NCI-H345 treated with DMSO at 0.1 percent for 48 hours (cell line): ENCODE measurements around the gene TWIST2.

ENCODE experiments used
- DNase-seq: peaks from one replicate; lab custom pipeline; 2025; ENCODE audit not compliant: unreplicated experiment; lab: John Stamatoyannopoulos, UW

Gene TWIST2

DNA sequence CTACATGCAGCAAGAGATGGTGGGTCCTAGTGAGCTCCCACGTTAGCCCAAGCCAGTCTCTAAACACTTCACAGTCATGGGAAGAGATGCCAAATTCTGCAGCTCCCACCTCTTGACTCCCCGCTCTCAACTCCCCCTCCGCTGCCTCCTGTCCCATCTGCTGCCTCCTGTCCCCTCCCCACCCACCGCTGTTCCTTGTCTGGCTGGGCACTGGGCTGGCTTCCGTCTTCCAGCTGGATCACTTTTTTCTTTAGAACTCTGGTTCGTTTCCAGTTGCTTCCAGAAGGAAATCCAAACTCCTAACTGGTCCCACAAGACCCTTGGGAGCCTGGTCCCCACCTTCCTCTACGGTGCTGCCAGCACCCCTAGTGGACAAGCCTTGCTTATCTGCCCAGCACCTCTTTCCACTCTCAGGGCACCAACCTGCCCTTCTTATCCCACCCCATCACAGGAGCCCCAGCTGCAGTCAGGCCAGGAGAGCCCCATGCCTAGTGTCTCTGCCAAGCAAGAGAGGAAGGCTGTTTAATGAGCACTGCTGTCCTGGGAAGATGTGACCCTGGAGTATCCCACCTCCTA lies 12.1 kb upstream of the TWIST2 start:
- DNase-seq = no peak

DNA sequence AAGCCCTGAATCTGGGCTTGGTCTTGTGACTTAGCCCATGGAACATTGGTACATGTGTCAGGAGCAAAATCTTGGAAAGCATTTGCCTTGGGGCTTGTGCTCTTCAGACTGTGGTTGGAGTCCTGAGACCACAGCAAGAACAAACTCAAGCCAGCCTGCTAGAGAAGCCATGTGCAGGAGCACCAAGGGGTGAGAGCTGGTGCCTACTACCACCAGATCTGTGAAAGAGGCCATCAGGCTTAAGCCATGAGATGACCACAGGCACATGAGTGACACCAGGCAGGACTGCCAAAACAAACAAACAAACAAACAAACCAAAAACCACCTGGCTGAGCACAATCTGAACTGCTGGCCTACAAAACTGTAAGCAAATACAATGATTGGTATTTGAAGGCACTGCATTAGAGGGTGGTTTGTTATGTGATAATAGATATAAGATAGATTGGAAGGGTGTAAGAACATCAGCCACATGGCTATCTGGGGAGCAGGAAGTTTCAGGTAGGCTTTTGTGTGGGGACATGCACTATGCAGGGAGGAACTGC lies 9.0 kb upstream of the TWIST2 start:
- DNase-seq = no peak

DNA sequence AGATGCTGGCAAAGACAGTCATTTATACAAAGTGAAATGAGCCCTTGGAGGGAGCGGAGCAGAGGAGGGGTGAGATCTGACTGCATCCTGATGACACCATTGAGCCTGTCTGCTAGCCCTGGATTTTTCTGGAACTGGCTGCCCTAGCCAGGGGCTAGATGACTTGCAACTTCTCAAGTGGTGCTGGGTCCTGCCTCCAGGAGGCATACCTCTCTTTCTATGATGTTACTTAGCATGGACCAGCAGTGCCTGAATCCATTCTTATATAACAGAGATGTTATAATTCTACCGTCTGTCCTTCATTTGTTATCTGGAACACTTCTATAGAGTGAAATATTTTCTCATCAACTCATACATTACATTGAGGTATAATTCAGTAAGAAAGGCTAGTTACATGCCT lies 8.5 kb upstream of the TWIST2 start:
- no peak for DNase-seq

DNA sequence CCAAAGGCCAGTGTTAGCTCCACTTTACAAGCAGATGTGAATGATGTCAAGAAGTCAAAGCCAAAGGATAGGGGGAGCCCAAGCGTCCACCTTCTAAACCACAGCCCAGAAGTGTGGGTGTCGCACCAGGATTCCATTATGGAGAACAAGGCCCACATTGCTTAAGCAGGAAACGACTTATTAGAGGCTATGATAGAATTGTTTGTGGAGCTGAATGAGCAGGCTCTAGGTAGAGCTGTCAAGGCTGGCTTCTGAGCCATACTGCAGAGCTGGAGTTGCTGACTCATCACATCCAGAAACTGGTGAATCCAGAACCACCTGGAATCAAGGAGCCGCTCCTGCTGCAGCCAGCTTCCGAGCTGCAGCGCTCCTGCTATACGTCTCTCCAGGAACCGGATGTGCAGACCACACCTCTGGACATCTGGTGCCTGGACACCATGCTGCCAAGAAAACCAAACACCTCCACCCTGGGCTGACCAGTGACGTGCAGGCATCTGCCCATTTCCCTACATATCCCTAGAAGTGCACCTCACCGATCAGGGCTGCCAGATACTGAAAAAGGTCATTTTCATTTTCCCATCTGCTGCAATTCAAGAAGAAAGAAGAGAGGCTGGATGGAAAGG lies 6.2 kb upstream of the TWIST2 start:
- DNase-seq = no peak

DNA sequence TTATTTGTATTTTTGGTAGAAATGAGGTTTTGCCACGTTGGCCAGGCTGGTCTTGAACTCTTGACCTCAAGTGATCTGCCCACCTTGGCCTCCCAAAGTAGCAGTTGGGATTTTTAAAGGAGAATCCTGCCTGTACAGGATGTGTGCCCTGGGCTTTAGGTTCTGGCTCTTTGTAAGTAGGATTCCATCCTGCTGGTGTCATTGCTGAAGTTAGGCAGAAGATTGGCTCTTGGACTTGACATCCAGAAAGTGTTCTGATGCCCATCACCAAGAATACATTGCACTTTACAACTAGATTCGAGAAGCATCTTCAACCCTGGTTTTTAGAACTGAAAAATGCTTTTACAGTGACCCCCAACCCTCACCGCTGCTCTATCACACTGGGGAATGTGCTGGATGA lies 4.4 kb upstream of the TWIST2 start:
- DNase-seq = no peak

DNA sequence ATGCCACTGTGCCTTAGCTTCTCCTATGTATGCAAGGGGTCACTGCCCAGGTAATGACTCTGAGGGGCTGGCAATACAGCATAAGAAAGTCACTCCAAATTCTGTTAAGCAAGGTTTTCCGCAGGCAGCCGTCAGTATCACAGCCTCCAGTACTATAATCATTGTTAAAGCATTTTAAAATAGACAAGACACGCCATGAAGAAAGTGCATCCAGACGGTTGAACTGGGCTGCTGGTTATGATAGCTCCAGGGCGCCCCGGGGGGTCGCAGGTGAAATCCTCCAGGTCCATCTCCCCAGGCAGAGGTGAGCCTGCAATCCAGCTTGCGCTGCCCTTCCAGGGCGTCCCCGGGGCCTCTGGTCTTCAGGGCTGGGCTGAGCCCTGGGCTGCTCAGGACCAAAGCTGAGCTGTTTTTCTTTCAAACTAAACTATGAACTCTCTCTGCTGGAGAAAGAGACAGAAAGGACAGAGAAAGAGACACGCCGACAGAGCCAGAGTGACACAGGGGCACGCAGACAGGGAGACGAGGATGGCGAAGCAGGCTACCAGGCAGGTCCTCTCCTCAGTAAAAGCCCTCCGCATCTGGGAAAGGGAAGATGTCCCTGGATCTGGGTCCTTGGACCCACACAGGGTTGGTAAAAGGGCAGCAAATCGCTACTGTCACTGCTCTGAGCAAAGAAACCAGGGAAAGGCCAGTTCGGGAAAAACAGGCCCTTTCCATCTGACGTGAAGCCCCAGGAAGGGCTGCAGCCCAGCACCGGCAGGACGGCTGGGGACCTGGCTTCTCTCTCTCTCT lies 2.1 kb upstream of the TWIST2 start:
- no peak for DNase-seq

DNA sequence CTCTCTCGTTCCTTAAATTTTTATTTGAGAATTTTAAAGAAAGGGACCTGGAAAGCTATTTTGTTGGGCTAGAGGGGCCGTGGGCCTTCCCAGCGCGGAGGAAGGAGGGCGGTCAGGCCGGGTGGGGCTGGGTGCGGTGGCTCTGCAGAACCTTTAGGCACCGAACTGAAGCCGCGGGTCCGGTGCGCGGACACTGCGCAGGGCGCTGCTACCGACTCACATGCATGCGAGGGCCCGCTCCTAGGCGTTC lies 1.6 kb upstream of the TWIST2 start:
- no peak for DNase-seq

DNA sequence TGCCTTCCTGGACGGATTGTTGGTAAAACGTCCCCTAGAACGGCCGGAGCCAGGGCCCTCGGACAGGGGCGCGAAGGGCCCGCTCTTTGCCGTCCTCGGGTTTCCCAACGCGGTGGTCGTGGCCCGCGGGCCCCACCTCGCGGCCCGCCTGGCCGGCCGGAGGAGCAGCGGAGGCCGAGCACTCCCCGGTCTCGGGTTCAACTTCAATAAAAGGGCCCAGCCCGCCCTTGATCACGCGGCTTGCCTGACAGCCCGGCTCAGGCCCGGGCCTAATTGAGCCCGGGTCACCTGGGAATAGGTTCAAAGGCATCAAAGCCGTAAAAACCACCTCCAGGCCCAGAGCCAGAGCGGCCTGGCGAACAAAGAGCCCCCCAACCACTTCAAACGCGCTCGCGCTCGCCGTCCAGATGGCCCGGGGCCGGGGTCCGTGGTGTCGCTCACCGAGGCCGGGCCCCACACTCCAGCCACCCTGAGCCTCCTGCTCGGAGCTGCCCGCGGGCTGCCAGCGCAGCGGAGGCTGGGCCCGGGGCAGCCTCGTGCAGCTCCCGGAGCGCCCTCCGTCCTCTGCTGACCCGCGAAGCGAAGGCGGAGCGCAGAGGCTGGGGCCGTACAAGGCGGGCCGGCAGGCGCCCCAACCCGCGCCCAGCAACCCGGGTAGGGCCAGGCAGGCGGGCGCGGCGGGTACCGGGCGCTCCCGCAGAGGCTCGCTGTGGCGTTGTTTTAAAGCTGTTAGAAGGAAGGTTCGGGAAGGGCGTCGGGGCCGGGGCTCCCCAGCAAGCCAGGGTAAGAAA lies 1.1 kb upstream of the TWIST2 start:
- DNase-seq = no peak

DNA sequence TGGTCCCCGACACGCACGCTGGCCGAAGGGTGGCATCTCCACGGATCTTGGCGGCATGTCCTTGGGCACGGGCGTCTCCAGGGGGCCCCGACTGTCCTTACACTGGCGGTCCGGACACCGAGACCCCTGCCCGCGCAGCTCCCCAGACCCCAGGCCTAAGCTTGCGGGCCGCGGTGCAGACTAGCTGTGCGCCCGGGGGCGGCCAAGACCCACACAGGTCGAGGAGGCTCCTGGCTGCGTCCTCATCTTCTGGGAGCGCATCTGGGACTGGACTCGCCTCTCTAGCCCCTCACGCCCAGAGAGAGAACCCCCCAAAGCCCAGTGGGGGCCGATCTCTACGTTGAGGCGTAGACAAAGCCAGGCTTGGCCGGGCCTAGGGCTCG lies 475 bp upstream of the TWIST2 start:
- no peak for DNase-seq

DNA sequence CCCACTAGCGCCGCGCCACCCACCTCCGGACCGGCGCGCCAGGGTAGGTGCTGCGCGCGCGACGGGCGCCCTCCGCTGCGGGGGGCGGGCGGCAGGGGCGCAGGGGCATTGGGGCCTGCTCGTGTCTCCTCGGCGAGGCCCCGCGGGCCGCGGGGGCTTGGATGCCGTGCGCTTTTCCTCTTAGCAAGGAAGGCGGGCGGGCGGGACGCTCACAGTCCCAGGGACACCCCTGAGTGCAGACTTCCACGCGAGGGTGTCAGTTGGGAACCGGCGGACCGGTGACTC lies 748 bp downstream of the TWIST2 start:
- no peak for DNase-seq

DNA sequence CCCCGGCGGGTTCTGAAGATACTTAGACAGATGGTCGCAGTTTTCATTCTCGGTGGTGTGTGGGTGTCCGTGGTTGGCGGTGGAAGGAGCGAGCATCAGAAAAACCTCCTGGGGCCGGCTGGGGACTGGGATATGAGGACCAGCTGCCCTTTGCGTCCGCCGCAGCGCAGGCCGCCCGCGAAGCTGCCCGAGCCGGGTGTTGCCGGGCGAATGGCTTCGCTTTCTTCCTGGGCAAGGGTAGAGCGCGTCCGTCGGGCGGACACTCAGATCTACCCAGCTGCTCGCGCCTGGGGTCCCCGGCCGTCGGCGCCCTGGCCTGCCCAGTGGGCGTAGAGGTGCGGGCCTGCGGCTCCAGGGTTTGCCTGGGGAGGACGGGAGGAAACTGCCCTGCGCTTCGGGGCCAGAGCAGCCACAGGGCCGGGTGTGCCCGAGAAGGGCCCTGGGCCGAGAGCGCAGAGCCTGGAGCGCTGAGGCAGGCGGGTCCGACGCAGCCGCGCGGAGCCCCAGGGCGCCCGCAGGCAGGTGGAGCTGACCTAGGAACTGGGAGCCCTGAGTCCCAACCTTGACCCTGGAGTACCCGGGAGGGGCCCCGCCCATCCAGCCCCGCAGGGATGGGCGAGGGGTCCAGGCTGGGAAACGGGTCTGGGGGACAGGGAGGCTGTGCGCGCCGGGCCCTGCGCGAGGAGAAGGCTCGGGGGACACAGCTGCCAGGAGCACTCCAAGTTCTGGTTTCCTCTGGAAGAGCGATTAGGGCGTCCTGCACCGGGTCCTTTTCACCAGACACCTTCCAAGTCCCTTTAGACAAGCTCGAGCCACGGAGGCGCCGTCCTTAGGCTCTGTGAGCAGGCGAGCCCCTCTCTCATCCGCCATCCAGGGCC lies 1.3 kb downstream of the TWIST2 start:
- no peak for DNase-seq

DNA sequence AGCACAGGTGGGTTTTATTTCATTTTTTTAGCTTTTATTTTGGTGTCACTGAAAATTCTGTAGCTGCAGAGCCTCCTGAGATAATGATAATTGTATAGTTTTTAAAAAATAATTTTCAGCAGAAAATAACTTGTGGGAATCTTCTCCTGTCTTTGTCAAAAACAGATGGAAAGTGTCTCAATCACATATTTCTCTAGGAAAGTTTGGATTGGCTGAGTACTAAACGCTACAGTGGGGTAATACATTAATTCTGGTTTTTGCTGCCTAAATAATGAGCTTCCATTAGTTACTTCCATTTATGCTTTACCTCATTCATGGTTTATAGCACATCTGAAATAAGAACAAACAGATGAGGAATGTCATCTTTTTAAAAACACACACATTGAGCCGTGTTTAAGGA lies 2.2 kb downstream of the TWIST2 start:
- no peak for DNase-seq

DNA sequence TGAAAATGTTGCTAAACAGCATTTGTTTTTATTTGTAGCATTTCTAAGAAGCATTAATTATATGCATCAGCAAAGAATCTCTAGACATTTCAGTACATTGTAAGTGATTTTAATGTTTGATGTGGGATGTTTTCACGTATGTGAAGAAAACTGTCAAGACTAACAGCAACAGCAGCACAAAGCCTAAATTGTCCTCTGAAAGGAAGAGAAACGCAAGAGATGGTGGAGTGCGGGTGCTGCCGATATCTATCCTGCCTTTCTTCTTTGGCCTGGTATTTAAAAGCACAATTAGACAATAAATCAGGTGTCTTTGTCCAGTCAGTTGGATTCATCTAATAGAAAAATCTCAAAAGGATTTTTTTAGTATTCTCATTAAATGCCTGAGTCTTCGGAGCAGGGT lies 3.1 kb downstream of the TWIST2 start:
- no peak for DNase-seq

DNA sequence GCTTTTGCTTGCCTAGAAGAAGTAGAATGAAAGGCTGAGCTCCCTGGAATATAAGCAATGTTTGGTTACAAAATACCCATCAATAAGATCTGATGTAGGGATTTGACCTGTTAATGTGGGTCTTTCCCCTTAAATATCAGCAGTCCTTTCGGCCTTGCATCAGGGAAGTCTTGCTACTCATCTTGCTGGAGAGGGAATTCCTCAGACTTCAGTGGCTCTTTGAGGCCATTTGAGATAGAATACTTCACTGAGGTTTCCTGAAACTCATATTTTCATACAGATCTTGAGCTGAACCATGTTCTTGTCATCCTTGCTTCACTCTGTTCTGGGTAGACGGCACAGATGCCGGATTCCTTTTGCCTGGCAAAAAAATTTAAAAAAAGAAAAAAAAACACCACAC lies 3.9 kb downstream of the TWIST2 start:
- no peak for DNase-seq

DNA sequence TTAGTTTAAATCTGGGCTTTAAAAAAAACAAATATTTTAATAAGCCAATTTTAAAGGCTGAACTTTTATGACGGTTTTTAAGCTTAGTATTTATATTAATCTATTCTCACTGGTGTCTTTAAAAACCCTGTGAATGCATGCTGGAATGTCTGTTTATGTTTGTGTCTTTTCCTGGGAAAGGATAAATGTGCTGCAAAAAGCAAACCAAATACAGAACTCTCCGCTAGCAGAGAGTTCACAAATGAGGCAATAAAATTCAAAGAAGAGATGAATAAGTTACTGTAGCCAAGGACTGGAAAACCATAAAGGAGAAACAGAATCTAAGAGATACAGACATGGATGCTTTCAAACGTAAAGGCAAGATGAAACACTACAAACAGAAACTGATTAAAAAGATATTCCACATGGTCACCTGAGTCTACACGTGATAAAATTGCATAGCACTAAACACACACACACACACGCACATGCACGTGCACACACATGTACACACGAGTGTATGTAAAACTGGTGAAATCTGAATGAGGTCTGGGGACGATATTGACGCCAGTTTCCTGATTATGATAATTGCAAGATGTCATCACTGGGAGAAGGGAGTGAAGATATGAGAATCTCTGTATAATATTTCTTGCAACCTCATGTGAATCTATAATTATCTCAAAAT lies 4.5 kb downstream of the TWIST2 start:
- DNase-seq = no peak

DNA sequence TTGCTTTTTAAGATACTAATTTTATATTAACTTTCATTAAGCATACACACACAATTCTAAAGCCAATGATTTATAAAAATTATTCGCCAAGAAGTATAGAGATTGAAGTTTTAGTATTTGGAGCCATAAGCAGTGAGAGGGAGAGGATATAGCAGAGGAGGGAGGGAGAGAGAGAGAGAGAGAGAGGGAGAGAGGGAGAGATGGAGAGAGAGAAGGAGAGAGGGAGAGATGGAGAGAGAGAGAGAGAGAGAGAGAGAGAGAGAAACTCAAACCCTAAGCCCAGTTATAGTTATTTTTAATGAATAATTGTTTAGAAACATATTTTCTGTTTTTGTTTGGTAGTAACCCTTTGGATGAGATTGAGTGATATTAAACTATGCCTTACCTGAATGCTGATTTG lies 5.3 kb downstream of the TWIST2 start:
- DNase-seq = no peak

DNA sequence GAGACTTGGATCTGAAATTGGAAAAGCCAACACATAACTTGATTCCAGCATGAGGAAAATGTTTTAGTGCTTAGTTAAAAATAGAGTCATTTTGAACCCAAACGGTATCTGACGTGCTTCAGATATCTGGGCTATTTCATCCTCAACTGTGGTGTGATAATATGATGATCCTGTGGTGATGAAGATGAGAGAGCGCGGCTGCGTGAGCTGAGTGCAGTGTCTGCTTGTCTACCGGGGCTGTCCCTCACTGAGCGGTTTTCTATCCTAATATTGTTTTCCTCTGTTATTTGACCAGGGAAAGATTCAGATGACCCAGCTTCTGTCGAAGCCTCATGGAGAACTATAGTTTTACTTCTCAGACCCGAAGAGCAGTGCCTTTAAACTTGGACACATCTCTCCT lies 5.8 kb downstream of the TWIST2 start:
- DNase-seq = no peak

DNA sequence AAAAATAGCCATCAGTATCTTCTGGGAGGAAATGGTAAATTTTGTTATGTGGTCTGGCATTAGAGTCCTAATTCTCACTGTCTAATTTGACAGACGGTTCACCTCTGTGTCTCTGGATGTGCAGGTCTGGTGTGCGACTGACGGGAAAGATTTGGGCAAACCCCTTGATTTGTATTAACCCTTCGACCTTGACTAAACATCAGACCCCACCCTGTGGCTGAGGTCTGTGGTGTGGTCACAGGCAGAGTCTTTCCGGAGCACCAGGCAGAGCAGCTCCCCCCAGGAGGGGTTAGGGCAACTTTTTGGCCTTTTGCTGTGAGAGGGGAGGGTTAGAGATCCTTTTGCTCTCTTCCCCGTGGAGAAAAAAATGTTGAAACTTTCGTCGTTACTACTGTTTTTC lies 6.4 kb downstream of the TWIST2 start:
- DNase-seq = no peak

DNA sequence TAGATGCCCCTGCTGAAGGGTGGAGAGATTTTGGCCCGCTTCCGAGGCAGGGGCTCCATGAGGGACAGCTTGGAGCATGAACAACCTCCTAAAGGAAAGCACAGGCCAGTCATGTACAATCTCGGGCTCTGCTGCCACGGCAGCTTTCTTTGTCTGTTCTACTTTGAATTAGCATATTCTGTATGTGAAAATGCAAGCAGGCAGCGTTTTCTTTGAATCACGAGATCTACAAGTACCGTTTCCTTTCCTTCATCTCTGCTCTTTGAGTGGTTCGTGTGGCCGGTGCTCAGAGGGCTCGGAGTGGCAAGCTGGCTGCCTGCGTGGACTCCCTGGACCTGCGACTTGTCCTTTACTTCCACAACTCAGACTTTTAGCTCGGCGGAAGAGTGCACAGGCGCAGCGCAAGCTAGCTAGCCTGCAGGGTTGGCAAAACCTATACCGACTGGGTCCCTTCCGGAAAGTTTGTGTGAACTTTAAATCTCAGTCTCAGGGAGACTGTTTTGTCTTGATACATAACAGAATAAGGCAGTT lies 6.9 kb downstream of the TWIST2 start:
- no peak for DNase-seq

DNA sequence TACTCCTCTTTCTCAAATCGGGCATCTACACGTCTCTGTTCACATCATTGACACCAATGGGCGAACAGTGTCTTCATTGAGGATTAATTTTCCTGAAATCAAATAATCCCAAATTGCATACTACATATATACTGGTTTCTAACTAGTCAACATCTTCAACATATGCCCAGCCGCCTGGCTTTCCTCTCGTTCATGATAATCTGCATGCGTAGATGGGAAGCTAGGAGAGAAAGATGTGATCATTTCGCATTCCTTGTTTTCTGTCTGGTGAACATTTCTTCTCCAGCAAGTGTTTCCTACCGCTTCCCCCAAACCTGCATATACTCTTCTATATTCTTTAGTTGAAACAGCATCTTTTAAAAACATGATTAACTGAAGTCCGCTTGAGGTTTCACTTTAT lies 7.4 kb downstream of the TWIST2 start:
- DNase-seq = no peak
